Activated CD8-positive, alpha-beta memory T cell treated with anti-CD3 and anti-CD28 coated beads, Interleukin-2, amount 50 U/mL, for 48 hours (primary cell): ENCODE results near the gene HMBS.
"Not testable (repeated sequence)": the region's sequence is repeated elsewhere in the genome, so short reads cannot be mapped to it uniquely, and the experiment has no call there.

ENCODE experiments used
- DNase-seq: peaks from one replicate; pipeline ENCODE4 v3.0.0-alpha.2; 2020

Gene HMBS

GRCh38 chr11:119084663-119085436 is at the start of gene HMBS:
TSS of gene HMBS (plus strand) at chr11:119084881. CDS start at chr11:119085034, 153 bp downstream.
- peak; percentile 95 for DNase-seq

GRCh38 chr11:119038884-119039283 is 45.8 kb upstream of the HMBS start:
- DNase-seq = no peak

DNA sequence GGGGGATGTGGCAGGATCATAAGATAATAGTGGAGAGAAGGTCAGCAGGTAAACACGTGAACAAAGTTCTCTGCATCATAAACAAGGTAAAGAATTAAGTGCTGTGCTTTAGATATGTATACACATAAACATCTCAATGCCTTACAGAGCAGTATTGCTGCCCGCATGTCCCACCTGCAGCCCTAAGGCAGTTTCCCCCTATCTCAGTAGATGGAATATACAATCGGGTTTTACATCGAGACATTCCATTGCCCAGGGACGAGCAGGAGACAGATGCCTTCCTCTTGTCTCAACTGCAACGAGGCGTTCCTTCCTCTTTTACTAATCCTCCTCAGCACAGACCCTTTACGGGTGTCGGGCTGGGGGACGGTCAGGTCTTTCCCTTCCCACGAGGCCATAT is 45.2 kb upstream of the HMBS start:
- not testable (repeated sequence) for DNase-seq

- DNase-seq = no peak
These were observed 42.7 kb upstream of the HMBS start for GRCh38 chr11:119041821-119042514.

DNA sequence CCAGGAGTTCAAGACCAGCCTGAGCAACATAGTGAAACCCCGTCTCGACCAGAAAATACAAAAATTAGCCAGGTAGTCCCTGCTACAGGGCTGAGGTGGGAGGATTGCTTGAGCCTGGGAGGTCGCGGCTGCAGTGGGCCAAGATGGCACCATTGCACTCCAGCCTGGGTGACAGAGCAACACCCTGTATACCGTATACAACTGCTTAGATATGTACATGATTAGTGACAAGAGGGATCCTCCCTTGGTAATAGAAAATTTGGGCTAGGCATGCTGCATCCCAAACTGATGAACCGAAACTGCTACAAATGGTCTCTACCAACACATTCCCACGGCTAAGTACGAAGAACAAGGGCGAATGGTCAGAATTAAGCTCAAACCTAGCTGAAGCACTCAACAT is 41.8 kb upstream of the HMBS start:
- DNase-seq = no peak

DNA sequence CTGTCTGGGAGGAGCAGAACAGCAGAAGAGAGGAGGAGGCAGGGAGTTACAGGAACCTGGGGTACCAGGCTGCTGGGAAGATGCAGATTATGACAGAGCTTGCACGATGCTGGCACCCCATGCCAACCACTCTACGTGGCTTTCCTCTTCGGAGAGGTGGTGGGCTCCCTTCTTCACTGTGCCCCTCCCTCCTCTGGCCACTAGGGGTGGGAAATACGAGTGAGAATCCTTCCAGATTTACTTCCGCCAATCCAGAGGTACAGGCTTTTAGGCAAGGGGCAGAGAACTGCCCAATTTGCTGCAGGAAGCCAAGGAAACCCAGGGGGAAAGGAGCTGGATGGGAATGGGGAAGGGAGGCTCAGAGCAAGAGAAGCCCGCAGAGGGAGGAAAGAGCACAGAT is 40.0 kb upstream of the HMBS start:
- no peak for DNase-seq

- DNase-seq = no peak
These were observed 38.2 kb upstream of the HMBS start for GRCh38 chr11:119046489-119046888.

GRCh38 chr11:119047205-119047604 is 37.5 kb upstream of the HMBS start:
- no peak for DNase-seq

DNA sequence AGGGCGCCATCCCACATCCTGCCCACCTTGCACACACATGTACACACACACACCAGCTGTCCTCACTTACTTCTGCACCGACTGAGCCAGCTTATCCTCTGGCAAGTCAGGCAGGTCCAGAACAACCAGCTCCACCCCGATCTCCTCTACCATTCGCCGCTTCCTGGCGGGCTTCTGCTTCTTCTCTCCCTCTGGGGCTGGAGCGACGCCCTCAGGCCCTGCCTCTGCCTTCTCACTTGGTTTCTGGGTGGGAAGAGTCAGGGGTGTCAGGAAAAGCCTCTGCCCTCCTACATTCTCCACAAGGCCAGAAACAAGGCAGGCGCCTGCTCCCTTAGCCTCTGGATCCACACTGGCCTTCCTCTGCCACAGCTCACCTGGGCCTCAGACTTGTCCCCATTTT is 36.0 kb upstream of the HMBS start:
- no peak for DNase-seq

DNA sequence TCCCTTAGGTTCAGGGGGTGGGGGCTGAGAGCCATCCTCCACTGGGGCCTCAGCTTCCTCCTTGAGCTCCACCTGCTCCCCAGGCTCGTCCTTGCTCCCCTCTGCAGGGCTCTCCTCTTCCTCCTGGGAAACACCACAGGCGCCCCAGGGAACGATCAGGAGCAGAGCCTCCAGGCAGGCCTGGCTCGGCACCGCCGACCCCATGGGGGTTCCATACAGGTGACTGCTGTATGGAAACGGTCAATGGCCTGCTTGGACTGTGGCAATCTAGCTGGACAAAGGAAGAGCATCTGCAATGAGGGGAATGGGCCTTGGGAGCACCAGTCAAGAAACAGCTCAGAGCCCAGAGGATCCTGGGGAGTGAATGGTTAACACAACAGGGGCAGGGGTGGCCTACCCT is 35.6 kb upstream of the HMBS start:
- no peak for DNase-seq

GRCh38 chr11:119051440-119052162 is 33.1 kb upstream of the HMBS start:
- DNase-seq = no peak

- no peak for DNase-seq
These were observed 32.4 kb upstream of the HMBS start for GRCh38 chr11:119052163-119052814.

DNA sequence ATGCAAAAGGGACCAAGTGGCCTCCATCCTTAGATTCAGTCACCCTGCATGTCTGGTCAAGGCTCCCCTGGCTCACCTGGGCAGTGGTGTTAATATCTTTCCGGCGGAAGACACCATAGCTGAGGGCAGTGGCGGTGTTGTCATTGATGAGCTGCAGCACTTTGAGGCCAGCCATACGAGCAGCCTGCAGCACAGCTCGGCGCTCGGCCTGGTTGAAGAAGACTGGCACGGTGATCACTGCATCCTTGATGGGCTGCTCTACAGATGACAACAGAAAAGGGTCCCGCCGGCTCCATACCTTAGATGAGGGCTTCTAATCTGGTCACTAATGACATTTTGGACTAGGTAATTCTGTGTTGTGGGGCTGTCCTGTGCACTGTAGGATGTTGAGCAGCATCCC is 30.3 kb upstream of the HMBS start:
- DNase-seq = no peak

- DNase-seq = peak; percentile 66
These were observed 28.8 kb upstream of the HMBS start for GRCh38 chr11:119055901-119056300.

GRCh38 chr11:119056421-119056999 is 28.2 kb upstream of the HMBS start:
- peak; percentile 71 for DNase-seq

DNA sequence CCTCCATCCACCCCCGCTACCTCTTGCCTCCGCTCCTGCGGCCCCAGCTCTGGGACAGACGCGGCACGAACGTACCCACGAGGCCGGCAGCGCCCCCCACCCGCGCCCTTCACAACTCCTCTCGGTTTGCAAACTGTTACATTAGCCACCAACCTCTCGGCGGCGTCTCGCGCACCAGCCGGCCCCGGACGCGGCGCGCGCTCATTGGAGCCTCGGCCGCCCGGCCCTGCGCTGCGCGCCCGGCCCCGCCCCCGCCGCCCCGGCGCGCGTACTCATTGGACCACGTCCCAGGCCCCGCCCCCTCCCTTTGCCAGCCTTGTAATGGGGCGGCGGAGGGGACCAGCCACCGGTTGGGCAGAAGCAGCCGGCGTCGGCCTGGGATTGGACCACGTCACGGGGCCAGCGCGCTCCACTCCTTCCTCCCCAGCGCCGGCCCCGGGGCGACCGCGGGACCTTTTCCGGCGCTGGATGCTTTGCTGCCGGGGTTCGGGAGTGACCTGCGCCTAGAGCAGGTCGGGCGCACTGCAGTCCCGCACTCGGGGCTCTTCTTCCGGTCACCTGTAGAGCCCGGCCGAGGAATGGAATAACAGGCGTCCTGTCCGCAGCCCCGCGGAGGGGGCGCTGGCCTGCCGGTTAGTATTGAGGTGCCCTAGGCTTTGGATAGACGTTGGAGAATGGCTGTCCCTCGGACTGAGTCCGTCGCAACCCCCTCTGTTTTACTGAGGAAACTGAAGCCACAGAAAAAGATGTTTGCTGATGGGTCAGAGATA is 27.5 kb upstream of the HMBS start, which contains the start of gene HYOU1:
TSS of gene HYOU1 (minus strand) at position 206 of the 770 bp plus-strand sequence. CDS start 1,045 bp downstream, outside the sequence.
- peak; percentile 99 for DNase-seq

DNA sequence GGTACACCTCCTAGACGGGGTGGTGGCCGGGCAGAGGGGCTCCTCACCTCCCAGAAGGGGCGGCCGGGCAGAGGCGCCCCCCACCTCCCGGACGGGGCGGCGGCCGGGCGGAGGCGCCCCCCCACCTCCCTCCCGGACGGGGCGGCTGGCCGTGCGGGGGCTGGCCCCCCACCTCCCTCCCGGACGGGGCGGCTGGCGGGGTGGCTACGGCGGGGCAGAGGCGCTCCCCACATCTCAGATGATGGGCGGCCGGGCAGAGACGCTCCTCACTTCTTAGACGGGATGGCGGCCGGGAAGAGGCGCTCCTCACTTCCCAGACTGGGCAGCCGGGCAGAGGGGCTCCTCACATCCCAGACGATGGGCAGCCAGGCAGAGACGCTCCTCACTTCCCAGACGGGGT is 25.6 kb upstream of the HMBS start:
- DNase-seq = not testable (repeated sequence)

GRCh38 chr11:119061256-119061655 is 23.4 kb upstream of the HMBS start:
- no peak for DNase-seq

DNA sequence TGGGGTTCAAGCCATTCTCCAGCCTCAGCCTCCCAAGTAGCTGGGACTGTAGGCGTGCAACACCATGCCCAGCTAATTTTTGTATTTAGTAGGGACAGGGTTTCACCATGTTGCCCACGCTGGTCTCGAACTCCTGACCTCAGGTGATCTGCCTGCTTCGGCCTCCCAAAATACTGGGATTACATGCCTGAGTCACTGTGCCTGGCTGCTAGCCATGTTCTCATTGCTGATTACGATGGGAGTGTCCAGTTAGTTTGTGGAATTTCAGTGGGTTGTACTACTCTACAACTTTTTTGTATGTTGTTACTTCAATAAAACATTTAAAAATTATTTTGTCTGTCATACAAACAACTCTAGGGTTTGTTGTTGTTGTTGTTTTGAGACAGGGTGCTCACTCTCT is 21.9 kb upstream of the HMBS start:
- DNase-seq = no peak

GRCh38 chr11:119065369-119065768 is 19.3 kb upstream of the HMBS start:
- no peak for DNase-seq

DNA sequence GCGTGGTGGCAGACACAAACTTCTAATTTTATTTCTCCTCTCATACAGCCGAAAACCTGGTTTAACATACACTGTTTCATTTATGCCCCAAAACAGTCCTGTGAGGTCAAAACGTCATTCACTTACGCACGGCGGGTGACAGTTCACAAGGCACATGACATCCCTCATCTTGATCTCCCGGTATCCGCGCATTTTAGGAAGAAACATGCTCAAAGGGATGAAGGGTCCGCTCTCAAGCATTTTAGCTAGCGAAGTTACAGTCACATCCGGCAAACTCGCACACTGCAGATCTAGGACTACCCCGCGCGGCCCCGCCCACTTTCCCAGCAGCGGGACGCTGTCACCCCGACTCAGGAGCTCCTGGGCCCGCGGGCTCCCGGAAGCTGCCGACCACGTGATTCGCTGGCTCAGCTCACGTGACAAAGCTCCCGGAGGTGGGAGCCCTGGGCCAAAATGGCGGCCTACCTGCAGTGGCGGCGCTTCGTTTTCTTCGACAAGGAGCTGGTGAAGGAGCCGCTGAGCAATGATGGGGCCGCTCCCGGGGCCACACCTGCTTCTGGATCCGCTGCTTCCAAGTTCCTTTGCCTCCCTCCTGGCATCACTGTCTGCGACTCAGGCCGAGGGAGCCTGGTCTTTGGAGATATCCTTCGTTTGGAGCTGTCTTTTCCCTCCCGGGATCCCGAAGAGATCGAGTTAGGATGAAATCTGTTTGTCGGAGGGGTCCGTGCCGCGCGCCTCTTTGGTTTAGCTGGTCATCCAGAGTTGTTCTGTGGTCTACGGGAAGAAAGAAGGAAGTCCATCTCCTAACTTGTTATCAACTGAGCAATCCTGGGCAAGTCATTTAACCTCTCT is 17.1 kb upstream of the HMBS start, which contains the start of gene VPS11:
TSS of gene VPS11 (plus strand) at position 448 of the 852 bp plus-strand sequence. CDS start at position 454, 6 bp downstream.
- peak; percentile 98 for DNase-seq
